ENCODE data around the gene ACTR8. TPM values are rescaled to one million over a fixed set of nuclear protein-coding genes. Genes with fewer than 3 reads are reported as not detected.
"Not testable (repeated sequence)": the region's sequence is repeated elsewhere in the genome, so short reads cannot be mapped to it uniquely, and the experiment has no call there.

Gene ACTR8, protein sequence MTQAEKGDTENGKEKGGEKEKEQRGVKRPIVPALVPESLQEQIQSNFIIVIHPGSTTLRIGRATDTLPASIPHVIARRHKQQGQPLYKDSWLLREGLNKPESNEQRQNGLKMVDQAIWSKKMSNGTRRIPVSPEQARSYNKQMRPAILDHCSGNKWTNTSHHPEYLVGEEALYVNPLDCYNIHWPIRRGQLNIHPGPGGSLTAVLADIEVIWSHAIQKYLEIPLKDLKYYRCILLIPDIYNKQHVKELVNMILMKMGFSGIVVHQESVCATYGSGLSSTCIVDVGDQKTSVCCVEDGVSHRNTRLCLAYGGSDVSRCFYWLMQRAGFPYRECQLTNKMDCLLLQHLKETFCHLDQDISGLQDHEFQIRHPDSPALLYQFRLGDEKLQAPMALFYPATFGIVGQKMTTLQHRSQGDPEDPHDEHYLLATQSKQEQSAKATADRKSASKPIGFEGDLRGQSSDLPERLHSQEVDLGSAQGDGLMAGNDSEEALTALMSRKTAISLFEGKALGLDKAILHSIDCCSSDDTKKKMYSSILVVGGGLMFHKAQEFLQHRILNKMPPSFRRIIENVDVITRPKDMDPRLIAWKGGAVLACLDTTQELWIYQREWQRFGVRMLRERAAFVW
- total RNA-seq (2014; rRNA removed; shearing (Covaris generic)) (33.0 and 41.0 TPM in 2 replicates), polyA plus RNA-seq (2016; fragmentation: Nextera tagmentation; extraction: Ambion mirVana) (23.0 and 25.3 TPM in 2 replicates)

GRCh38 chr3:53881691-53882593, at the start of gene ACTR8:
Gene ACTR8, minus strand, starts transcription at chr3:53882152. Its CDS starts 51 bp downstream, at chr3:53882101.
- no peaks in the 10 kb centered on the region for H4K20me1 ChIP-seq (ENCODE audit: insufficient read depth)
- H3K9ac ChIP-seq = peak within 1 kb of the TSS; percentile 92
- H3K4me3 ChIP-seq = peak within 1 kb of the TSS; percentile 94
- peak within 1 kb of the TSS; percentile 95 for H3K4me2 ChIP-seq (ENCODE audit: unreplicated experiment)
- peak within 1 kb of the TSS; percentile 76 for H3K27ac ChIP-seq
- WGBS, 2 experiments (ENCODE audit: low coverage in 1 of 2, low lambda C conversion rate in 2 of 2, missing lambda C conversion rate in 2 of 2) = 1% methylated on average over 47 to 56 of the region's 65 CpGs
- peaks cover 36% of the 10 kb centered on the region for H3K36me3 ChIP-seq (ENCODE audit: low read depth)
- H3K4me1 ChIP-seq (ENCODE audit: insufficient read depth) = peaks cover 12% of the 10 kb centered on the region
- peaks cover 9% of the 10 kb centered on the region for H3F3A ChIP-seq (ENCODE audit: insufficient read depth)
- DNase-seq = peak; percentile 90
- peaks cover 47% of the 10 kb centered on the region for H3K79me2 ChIP-seq (ENCODE audit: insufficient read depth)
- TF ChIP-seq EZH2phosphoT487 (IDR thresholded peaks at IDR 0.05; ENCODE audit: insufficient read depth, low read depth) (no peak), EZH2 (IDR thresholded peaks at IDR 0.05; ENCODE audit: insufficient read depth, poor library complexity, severe bottlenecking) (no peak)
- no peaks in the 10 kb centered on the region for H3K27me3 ChIP-seq (replicated peaks; ENCODE audit: insufficient read depth)
- no peaks in the 10 kb centered on the region for H3K9me3 ChIP-seq (ENCODE audit: low read depth)
- peak within 1 kb of the TSS; percentile 91 for H2AFZ ChIP-seq
- in situ Hi-C loops (cut with MboI) = loop anchor here (25.0 kb wide), 1 partner anchor 545 kb away; the partner anchor contains the start of gene DCP1A
- H3K9me2 ChIP-seq (ENCODE audit: insufficient read depth) = no peaks in the 10 kb centered on the region

- H3K4me1 ChIP-seq (ENCODE audit: insufficient read depth); H4K20me1 ChIP-seq (ENCODE audit: insufficient read depth); H3K79me2 ChIP-seq (ENCODE audit: insufficient read depth); H3F3A ChIP-seq (ENCODE audit: insufficient read depth); H3K36me3 ChIP-seq (ENCODE audit: low read depth); H3K4me3 ChIP-seq; H3K27ac ChIP-seq; H3K4me2 ChIP-seq (ENCODE audit: unreplicated experiment); H3K9ac ChIP-seq; H3K9me3 ChIP-seq (ENCODE audit: low read depth); in situ Hi-C loops (cut with MboI); H2AFZ ChIP-seq; DNase-seq; H3K9me2 ChIP-seq (ENCODE audit: insufficient read depth): not testable (repeated sequence)
- 58 to 71% methylated on average over 26 to 28 of the region's 30 CpGs for WGBS, 2 experiments (ENCODE audit: low coverage in 1 of 2, low lambda C conversion rate in 2 of 2, missing lambda C conversion rate in 2 of 2)
- peaks cover 10% of the 10 kb centered on the region; the same call in 1 of the 2 replicates for H3K27me3 ChIP-seq (replicated peaks; ENCODE audit: insufficient read depth)
Measured at GRCh38 chr3:53927208-53927872, 45.4 kb upstream of the ACTR8 start.

DNA sequence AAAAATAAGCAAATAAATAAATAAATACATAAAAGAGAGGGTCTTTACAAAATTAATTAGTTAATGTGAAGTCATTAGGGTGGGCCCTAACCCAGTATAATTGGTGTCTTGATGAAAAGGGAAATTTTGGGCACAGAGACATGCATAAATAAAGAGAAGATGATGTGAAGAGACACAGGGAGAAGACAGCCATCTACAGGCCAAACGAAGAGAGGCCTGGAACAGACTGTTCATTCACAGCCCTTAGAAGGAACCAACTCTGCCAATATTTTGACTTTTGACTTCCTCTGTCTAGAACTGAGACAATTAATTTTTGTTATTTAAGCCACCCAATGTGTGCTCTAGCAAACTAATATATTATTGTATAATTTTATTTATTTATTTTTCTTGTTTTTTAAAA, 39.3 kb upstream of the ACTR8 start:
- Histone ChIP-seq H3F3A (ENCODE audit: insufficient read depth) (no peaks in the 10 kb centered on the region), H3K79me2 (ENCODE audit: insufficient read depth) (no peaks in the 10 kb centered on the region), H3K9me2 (ENCODE audit: insufficient read depth) (no peaks in the 10 kb centered on the region), H3K4me1 (ENCODE audit: insufficient read depth) (no peaks in the 10 kb centered on the region), H4K20me1 (ENCODE audit: insufficient read depth) (no peaks in the 10 kb centered on the region), H3K4me2 (ENCODE audit: unreplicated experiment) (no peak overlapping the region), H3K36me3 (ENCODE audit: low read depth) (no peaks in the 10 kb centered on the region), H3K4me3 (no peak overlapping the region), H3K9me3 (ENCODE audit: low read depth) (no peaks in the 10 kb centered on the region), H3K27ac (no peak overlapping the region), H3K9ac (no peak overlapping the region), H3K27me3 (replicated peaks; ENCODE audit: insufficient read depth) (peaks cover 13% of the 10 kb centered on the region; the same call in 1 of the 2 replicates), H2AFZ (no peak overlapping the region)
- no peak for TF ChIP-seq EZH2phosphoT487 (IDR thresholded peaks at IDR 0.05; ENCODE audit: insufficient read depth, low read depth)
- no peak for TF ChIP-seq EZH2 (IDR thresholded peaks at IDR 0.05; ENCODE audit: insufficient read depth, poor library complexity, severe bottlenecking)
- 13% methylated on average over 1 of the region's 1 CpG for WGBS, 2 experiments (ENCODE audit: low coverage in 1 of 2, low lambda C conversion rate in 2 of 2, missing lambda C conversion rate in 2 of 2)
- DNase-seq = peak; percentile 54
- in situ Hi-C loops (cut with MboI) = no loop called here

DNA sequence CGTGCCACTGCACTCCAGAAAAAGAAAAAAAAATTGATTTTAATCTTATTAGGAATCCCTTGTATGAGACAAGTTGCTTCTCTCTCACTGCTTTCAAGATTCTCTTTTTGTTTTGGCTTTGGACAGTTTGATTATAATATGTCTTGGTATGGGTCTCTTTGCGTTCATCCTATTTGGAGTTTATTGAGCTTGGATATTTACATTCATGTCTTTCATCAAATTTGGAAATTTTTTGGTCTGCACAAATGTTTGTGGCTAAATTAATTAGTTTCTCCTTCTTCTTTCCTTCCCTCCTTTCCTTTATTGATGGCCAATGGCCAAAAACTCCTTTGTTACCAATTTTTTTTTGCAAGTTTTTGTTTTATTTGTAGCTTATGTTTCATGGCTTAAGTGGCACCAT, 37.8 kb upstream of the ACTR8 start:
- Histone ChIP-seq H3K9me3 (ENCODE audit: low read depth) (no peaks in the 10 kb centered on the region), H3K4me3 (no peak overlapping the region), H3K36me3 (ENCODE audit: low read depth) (no peaks in the 10 kb centered on the region), H3K27ac (no peak overlapping the region), H4K20me1 (ENCODE audit: insufficient read depth) (no peaks in the 10 kb centered on the region), H3K27me3 (replicated peaks; ENCODE audit: insufficient read depth) (peaks cover 18% of the 10 kb centered on the region; the same call in 1 of the 2 replicates), H2AFZ (no peak overlapping the region), H3K4me1 (ENCODE audit: insufficient read depth) (no peaks in the 10 kb centered on the region), H3K9ac (no peak overlapping the region), H3K4me2 (ENCODE audit: unreplicated experiment) (no peak overlapping the region), H3F3A (ENCODE audit: insufficient read depth) (no peaks in the 10 kb centered on the region), H3K79me2 (ENCODE audit: insufficient read depth) (no peaks in the 10 kb centered on the region), H3K9me2 (ENCODE audit: insufficient read depth) (no peaks in the 10 kb centered on the region)
- DNase-seq = no peak
- no peak for TF ChIP-seq EZH2 (IDR thresholded peaks at IDR 0.05; ENCODE audit: insufficient read depth, poor library complexity, severe bottlenecking)
- TF ChIP-seq EZH2phosphoT487 (IDR thresholded peaks at IDR 0.05; ENCODE audit: insufficient read depth, low read depth) = no peak
- in situ Hi-C loops (cut with MboI) = no loop called here
- 33 to 40% methylated on average over 2 of the region's 2 CpGs for WGBS, 2 experiments (ENCODE audit: low coverage in 1 of 2, low lambda C conversion rate in 2 of 2, missing lambda C conversion rate in 2 of 2)

Measured in GM23248 (cell line).